GM21390 (cell line): ENCODE data around the gene ELF1.

Experiments
- ATAC-seq: cut with Tn5 transposase; IDR thresholded peaks from one replicate; pipeline ENCODE4 v1.9.1; 2021; ENCODE audit not compliant: unreplicated experiment

Gene ELF1

GRCh38 chr13:41019011-41019487 lies at the start of gene ELF1:
Gene ELF1, minus strand, starts transcription at chr13:41019316. Its CDS starts 37,262 bp downstream, at chr13:40982054.
- peak; percentile 85 for ATAC-seq

- no peak for ATAC-seq
Observed at GRCh38 chr13:41065078-41065477, 46.0 kb upstream of the ELF1 start.

- no peak for ATAC-seq
Observed at GRCh38 chr13:41064493-41064892, 45.4 kb upstream of the ELF1 start.

GRCh38 chr13:41061914-41062837 lies 43.1 kb upstream of the ELF1 start:
- ATAC-seq, result peak; percentile 31

- peak; percentile 74 for ATAC-seq
Observed at GRCh38 chr13:41061075-41061913, 42.2 kb upstream of the ELF1 start, which contains the start of gene WBP4. Gene WBP4, plus strand, starts transcription at chr13:41061509. Its CDS starts 165 bp downstream, at chr13:41061674.

- ATAC-seq, result peak; percentile 30
Observed at GRCh38 chr13:41060724-41061074, 41.6 kb upstream of the ELF1 start.

GRCh38 chr13:41060082-41060723 lies 41.1 kb upstream of the ELF1 start:
- peak; percentile 36 for ATAC-seq

GRCh38 chr13:41059456-41060081 lies 40.5 kb upstream of the ELF1 start:
- no peak for ATAC-seq

- ATAC-seq, result no peak
Observed at GRCh38 chr13:41058295-41059070, 39.4 kb upstream of the ELF1 start.

- ATAC-seq, result no peak
Observed at GRCh38 chr13:41056826-41057711, 38.0 kb upstream of the ELF1 start.

GRCh38 chr13:41056194-41056593 lies 37.1 kb upstream of the ELF1 start:
- no peak for ATAC-seq

- no peak for ATAC-seq
Observed at GRCh38 chr13:41054919-41055619, 36.0 kb upstream of the ELF1 start.

- ATAC-seq, result no peak
Observed at GRCh38 chr13:41054212-41054877, 35.2 kb upstream of the ELF1 start.

GRCh38 chr13:41053384-41053826 lies 34.3 kb upstream of the ELF1 start:
- ATAC-seq, result peak; percentile 49

GRCh38 chr13:41052441-41052840 lies 33.3 kb upstream of the ELF1 start:
- no peak for ATAC-seq

GRCh38 chr13:41049480-41050440 lies 30.6 kb upstream of the ELF1 start:
- no peak for ATAC-seq

- ATAC-seq, result no peak
Observed at GRCh38 chr13:41048640-41049039, 29.5 kb upstream of the ELF1 start.
